ENCODE measurements around the gene GNAS-AS1. TPM values are rescaled to one million over a fixed set of nuclear protein-coding genes. Genes with fewer than 3 reads are reported as not detected.

The GNAS-AS1 gene
- total RNA-seq, 4 donors from 2014 or later = 0.19 to 0.48 (median 0.34) TPM; not detected in 1

GRCh38 chr20:58892932-58893224 is 42.2 kb upstream of the GNAS-AS1 start:
- Histone ChIP-seq H3K27ac (peak overlapping the region; percentile 99), H3K4me3 (peak overlapping the region; percentile 83 to 97 (median 88)), H3K4me1 (peaks cover 20 to 63% (median 47%) of the 10 kb centered on the region in 3 donors), H3K9me3 (no peaks in the 10 kb centered on the region), H3K36me3 (peaks cover 0 to 15% (median 0%) of the 10 kb centered on the region in 3 donors), H3K27me3 (no peaks in the 10 kb centered on the region)
- no peak for DNase-seq
- 0 to 12% methylated on average over 1 of the region's 1 CpG for WGBS, 2 donors
- intact Hi-C loops (cut with DNase I) = loop anchor here (10.0 kb wide), 1 partner anchor 142 kb away; the partner anchor contains the start of gene ATP5F1E
- TF ChIP-seq CTCF (IDR thresholded peaks at IDR 0.05) = no peak
- no peak for TF ChIP-seq POLR2A (IDR thresholded peaks at IDR 0.05)

GRCh38 chr20:58892141-58892931 is 41.6 kb upstream of the GNAS-AS1 start:
- Histone ChIP-seq H3K9me3 (no peaks in the 10 kb centered on the region), H3K27ac (peak overlapping the region; percentile 99), H3K4me1 (peaks cover 20 to 60% (median 41%) of the 10 kb centered on the region in 3 donors), H3K4me3 (peak overlapping the region; percentile 83 to 97 (median 88)), H3K27me3 (no peaks in the 10 kb centered on the region), H3K36me3 (peaks cover 0 to 9% (median 0%) of the 10 kb centered on the region in 3 donors)
- WGBS, 2 donors = 0 to 1% methylated on average over 25 to 27 of the region's 49 CpGs
- DNase-seq = peak; percentile 29
- TF ChIP-seq POLR2A (IDR thresholded peaks at IDR 0.05) (peak in 1 of 4 donors; percentile 26), CTCF (IDR thresholded peaks at IDR 0.05) (no peak)
- intact Hi-C loops (cut with DNase I) = loop anchor here (10.0 kb wide), 1 partner anchor 142 kb away; the partner anchor contains the start of gene ATP5F1E

DNA sequence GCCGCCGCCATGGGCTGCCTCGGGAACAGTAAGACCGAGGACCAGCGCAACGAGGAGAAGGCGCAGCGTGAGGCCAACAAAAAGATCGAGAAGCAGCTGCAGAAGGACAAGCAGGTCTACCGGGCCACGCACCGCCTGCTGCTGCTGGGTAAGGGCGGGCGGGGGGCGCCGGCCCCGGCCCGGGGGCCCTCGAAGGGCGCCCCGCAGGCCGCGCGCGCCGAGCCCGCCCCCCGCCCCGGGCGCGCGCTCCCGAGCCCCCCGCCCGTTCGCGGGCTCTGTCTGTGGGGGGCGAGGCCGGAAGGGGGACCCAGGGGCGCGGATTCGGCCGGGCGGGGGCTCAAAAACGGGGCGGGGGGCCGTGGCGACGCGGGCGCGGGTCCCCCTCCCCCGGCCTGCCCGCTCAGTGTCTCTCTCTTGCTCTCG is 41.0 kb upstream of the GNAS-AS1 start:
- no CpG with 5 or more reads among the region's 55 CpGs for WGBS, 2 donors
- TF ChIP-seq POLR2A (IDR thresholded peaks at IDR 0.05) = no peak
- no peak for TF ChIP-seq CTCF (IDR thresholded peaks at IDR 0.05)
- intact Hi-C loops (cut with DNase I) = loop anchor here (10.0 kb wide), 1 partner anchor 143 kb away; the partner anchor contains the start of gene ATP5F1E
- H3K27me3 ChIP-seq = no peaks in the 10 kb centered on the region
- peak overlapping the region; percentile 83 to 97 (median 88) for H3K4me3 ChIP-seq
- no peak for DNase-seq
- peaks cover 0 to 4% (median 0%) of the 10 kb centered on the region in 3 donors for H3K36me3 ChIP-seq
- peaks cover 20 to 54% (median 40%) of the 10 kb centered on the region in 3 donors for H3K4me1 ChIP-seq
- H3K9me3 ChIP-seq = no peaks in the 10 kb centered on the region
- peak overlapping the region; percentile 99 for H3K27ac ChIP-seq

GRCh38 chr20:58891086-58891717 is 40.5 kb upstream of the GNAS-AS1 start:
- Histone ChIP-seq H3K36me3 (peaks cover 0 to 4% (median 0%) of the 10 kb centered on the region in 3 donors), H3K27ac (peak overlapping the region; percentile 99), H3K4me3 (peak overlapping the region; percentile 83 to 97 (median 88)), H3K9me3 (no peaks in the 10 kb centered on the region), H3K27me3 (no peaks in the 10 kb centered on the region), H3K4me1 (peaks cover 20 to 48% (median 36%) of the 10 kb centered on the region in 3 donors)
- TF ChIP-seq CTCF (IDR thresholded peaks at IDR 0.05) (no peak), POLR2A (IDR thresholded peaks at IDR 0.05) (peak in 2 of 4 donors; percentile 78 to 81)
- no CpG with 5 or more reads among the region's 105 CpGs for WGBS, 2 donors
- intact Hi-C loops (cut with DNase I) = loop anchor here (10.0 kb wide), 1 partner anchor 144 kb away; the partner anchor contains the start of gene ATP5F1E
- no peak for DNase-seq

Data from esophagus squamous epithelium (tissue), 5 donors.